MCF 10A (cell line): ENCODE results near the gene SELENOF. TPM values are rescaled to one million over a fixed set of nuclear protein-coding genes. Genes with fewer than 3 reads are reported as not detected.
"Not testable (repeated sequence)": the region's sequence is repeated elsewhere in the genome, so short reads cannot be mapped to it uniquely, and the experiment has no call there.

Experiments
- BruUV-seq: library from RNA; stranded (reverse); fragments of 400-500 nt; replicated peaks from 2 replicates; lab custom pipeline; 2021; lab: Mats Ljungman, UMichigan
- CTCF ChIA-PET: fragments of 300-600 bp; sonication (Branson Sonifier 250); formaldehyde crosslinking; extraction: SDS; loops from one replicate; lab custom pipeline; 2021; ENCODE audit warnings: antibody characterized with exemption, inconsistent platforms; lab: Yijun Ruan, JAX
- POLR2A ChIA-PET: fragments of 300-600, 350-650 bp; sonication (Branson Sonifier 250); formaldehyde crosslinking; extraction: SDS; loops from one replicate; lab custom pipeline; 2020; ENCODE audit warnings: antibody characterized with exemption, inconsistent platforms; lab: Yijun Ruan, JAX
- DNase-seq: peaks from one replicate; pipeline ENCODE4 v3.0.0-alpha.2; 2018; ENCODE audit not compliant: unreplicated experiment
- H3K27ac Mint-ChIP-seq: one replicate; pipeline ENCODE4 v1.8.0; 2022; ENCODE audit warnings: mild to moderate bottlenecking, low read depth, mixed read lengths; ENCODE audit not compliant: unreplicated experiment
- H3K27me3 Mint-ChIP-seq: one replicate; pipeline ENCODE4 v1.8.0; 2022; ENCODE audit warnings: mixed read lengths; ENCODE audit not compliant: insufficient read depth, unreplicated experiment
- H3K36me3 Mint-ChIP-seq: one replicate; pipeline ENCODE4 v1.8.0; 2022; ENCODE audit warnings: mild to moderate bottlenecking, moderate library complexity, mixed read lengths; ENCODE audit not compliant: insufficient read depth, unreplicated experiment
- H3K4me1 Mint-ChIP-seq: one replicate; pipeline ENCODE4 v1.8.0; 2022; ENCODE audit warnings: mixed read lengths; ENCODE audit not compliant: insufficient read depth, unreplicated experiment
- H3K4me3 Mint-ChIP-seq: one replicate; pipeline ENCODE4 v1.8.0; 2022; ENCODE audit warnings: mild to moderate bottlenecking, moderate library complexity, mixed read lengths; ENCODE audit not compliant: unreplicated experiment
- H3K9me3 Mint-ChIP-seq: one replicate; pipeline ENCODE4 v1.8.0; 2022; ENCODE audit warnings: mixed read lengths; ENCODE audit not compliant: unreplicated experiment
- intact Hi-C: fragments of 100-400 bp; cut with micrococcal nuclease; formaldehyde crosslinking; loops from 2 replicates; pipeline ENCODE4 v1.14.1; 2022
- total RNA-seq: library from RNA; stranded (reverse); gene quantifications from 2 replicates; pipeline ENCODE4 v1.2.3, GENCODE V29; 2022
- TF ChIP-seq, protein P1 (sequence below): fragments of 200-600 bp; IDR thresholded peaks from one replicate; pipeline ENCODE4 v1.8.0; 2022; ENCODE audit warnings: antibody characterized with exemption, mild to moderate bottlenecking; ENCODE audit not compliant: unreplicated experiment

SELENOF gene
- total RNA-seq, 1 experiment from 2014 or later = 227 TPM

DNA sequence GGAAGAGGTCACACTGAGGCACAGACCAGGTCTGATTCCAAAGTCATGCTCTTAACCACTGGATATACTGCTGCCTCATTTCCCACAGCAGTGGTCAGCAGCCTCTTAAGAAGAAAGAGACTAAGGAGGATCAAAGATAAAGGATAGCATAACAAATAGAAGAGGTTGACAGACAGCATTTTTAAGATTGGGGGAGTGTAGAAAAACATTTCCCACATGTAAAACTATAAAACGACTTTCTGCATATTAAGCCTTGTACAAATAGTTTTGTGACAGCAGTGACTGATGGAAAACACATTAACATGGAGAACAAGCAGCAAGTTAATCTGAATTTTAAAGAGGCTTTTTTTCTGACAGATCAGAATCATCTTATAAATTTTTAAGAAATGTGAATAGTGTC, 92.0 kb downstream of the SELENOF start:
- intact Hi-C loops = no loop called here
- Mint-ChIP-seq H3K4me3 (no peak overlapping the region), H3K4me1 (no peaks in the 10 kb centered on the region), H3K9me3 (no peaks in the 10 kb centered on the region), H3K27ac (no peak overlapping the region), H3K27me3 (no peaks in the 10 kb centered on the region), H3K36me3 (no peaks in the 10 kb centered on the region)
- no peak for DNase-seq
- TF ChIP-seq, protein P1, sequence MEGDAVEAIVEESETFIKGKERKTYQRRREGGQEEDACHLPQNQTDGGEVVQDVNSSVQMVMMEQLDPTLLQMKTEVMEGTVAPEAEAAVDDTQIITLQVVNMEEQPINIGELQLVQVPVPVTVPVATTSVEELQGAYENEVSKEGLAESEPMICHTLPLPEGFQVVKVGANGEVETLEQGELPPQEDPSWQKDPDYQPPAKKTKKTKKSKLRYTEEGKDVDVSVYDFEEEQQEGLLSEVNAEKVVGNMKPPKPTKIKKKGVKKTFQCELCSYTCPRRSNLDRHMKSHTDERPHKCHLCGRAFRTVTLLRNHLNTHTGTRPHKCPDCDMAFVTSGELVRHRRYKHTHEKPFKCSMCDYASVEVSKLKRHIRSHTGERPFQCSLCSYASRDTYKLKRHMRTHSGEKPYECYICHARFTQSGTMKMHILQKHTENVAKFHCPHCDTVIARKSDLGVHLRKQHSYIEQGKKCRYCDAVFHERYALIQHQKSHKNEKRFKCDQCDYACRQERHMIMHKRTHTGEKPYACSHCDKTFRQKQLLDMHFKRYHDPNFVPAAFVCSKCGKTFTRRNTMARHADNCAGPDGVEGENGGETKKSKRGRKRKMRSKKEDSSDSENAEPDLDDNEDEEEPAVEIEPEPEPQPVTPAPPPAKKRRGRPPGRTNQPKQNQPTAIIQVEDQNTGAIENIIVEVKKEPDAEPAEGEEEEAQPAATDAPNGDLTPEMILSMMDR = no peak
- POLR2A ChIA-PET = no interaction called here
- CTCF ChIA-PET = interaction anchor here (0.8 to 1.3 kb wide), 3 partner anchors 11 to 263 kb away, joined by 3 to 6 read pairs (median 3); no protein-coding TSS in a partner anchor
- no TSS peak for BruUV-seq

GRCh38 chr1:86819970-86820369, 94.0 kb downstream of the SELENOF start:
- intact Hi-C loops, H3K4me3 Mint-ChIP-seq, H3K36me3 Mint-ChIP-seq, POLR2A ChIA-PET, CTCF ChIA-PET, H3K27me3 Mint-ChIP-seq, H3K9me3 Mint-ChIP-seq, DNase-seq, H3K27ac Mint-ChIP-seq, H3K4me1 Mint-ChIP-seq, BruUV-seq: not testable (repeated sequence)

DNA sequence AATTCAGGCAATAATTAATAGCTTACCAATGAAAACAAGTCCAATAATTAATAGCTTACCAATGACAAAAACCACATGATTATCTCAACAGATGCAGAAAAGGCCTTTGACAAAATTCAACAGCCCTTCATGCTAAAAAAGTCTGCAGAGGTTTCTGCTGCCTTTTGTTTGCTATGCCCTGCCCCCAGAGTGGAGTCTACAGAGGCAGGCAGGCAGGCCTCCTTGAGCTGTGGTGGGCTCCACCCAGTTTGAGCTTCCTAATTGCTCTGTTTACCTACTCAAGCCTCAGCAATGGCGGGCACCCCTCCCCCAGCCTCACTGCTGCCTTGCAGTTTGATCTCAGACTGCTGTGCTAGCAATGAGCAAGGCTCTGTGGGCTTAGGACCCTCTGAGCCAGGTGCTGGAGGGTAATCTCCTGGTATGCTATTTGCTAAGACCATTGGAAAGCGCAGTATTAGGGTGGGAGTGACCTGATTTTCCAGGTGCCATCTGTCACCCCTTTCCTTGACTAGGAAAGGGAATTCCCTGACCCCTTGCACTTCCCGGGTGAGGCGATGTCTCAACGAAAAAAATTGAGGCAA, 96.6 kb downstream of the SELENOF start:
- H3K27ac Mint-ChIP-seq, H3K4me3 Mint-ChIP-seq, CTCF ChIA-PET, H3K9me3 Mint-ChIP-seq, H3K36me3 Mint-ChIP-seq, POLR2A ChIA-PET, DNase-seq, BruUV-seq, H3K4me1 Mint-ChIP-seq, H3K27me3 Mint-ChIP-seq, intact Hi-C loops: not testable (repeated sequence)

DNA sequence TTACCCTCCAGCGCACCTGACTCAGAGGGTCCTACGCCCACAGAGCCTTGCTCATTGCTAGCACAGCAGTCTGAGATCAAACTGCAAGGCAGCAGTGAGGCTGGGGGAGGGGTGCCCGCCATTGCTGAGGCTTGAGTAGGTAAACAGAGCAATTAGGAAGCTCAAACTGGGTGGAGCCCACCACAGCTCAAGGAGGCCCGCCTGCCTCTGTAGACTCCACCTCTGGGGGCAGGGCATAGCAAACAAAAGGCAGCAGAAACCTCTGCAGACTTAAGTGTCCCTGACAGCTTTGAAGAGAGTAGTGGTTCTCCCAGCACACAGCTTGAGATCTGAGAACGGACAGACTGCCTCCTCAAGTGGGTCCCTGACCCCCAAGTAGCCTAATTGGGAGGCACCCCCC, 99.8 kb downstream of the SELENOF start:
- H3K27ac Mint-ChIP-seq = not testable (repeated sequence)

More for the DNA sequence above, 99.8 kb downstream of the SELENOF start:
- intact Hi-C loops, H3K4me3 Mint-ChIP-seq, H3K27me3 Mint-ChIP-seq, POLR2A ChIA-PET, DNase-seq, H3K9me3 Mint-ChIP-seq, BruUV-seq, H3K36me3 Mint-ChIP-seq, H3K4me1 Mint-ChIP-seq: not testable (repeated sequence)
- CTCF ChIA-PET = interaction anchor here (0.6 kb wide), 1 partner anchor 271 kb away, joined by 3 read pairs; no protein-coding TSS in a partner anchor

Other genes with a start within 250 kb of the SELENOF start
- gene SH3GLB1, start 209.6 kb downstream of the SELENOF start, total RNA-seq = 108 and 123 TPM in 2 replicates
- 20.4 and 24.4 TPM in 2 replicates for gene HS2ST1, start 509 bp upstream of the SELENOF start, total RNA-seq